DMS114 treated with DMSO at 0.1 percent for 48 hours (cell line): ENCODE data around the gene PGP.
A peak's percentile ranks its signal among the peaks of the same experiment; 100 is the strongest.
"Not testable (repeated sequence)": the region's sequence is repeated elsewhere in the genome, so short reads cannot be mapped to it uniquely, and the experiment has no call there.

Source experiments
- DNase-seq: peaks from one replicate; lab custom pipeline; 2025; ENCODE audit not compliant: unreplicated experiment; lab: John Stamatoyannopoulos, UW

PGP gene, protein sequence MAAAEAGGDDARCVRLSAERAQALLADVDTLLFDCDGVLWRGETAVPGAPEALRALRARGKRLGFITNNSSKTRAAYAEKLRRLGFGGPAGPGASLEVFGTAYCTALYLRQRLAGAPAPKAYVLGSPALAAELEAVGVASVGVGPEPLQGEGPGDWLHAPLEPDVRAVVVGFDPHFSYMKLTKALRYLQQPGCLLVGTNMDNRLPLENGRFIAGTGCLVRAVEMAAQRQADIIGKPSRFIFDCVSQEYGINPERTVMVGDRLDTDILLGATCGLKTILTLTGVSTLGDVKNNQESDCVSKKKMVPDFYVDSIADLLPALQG

DNA sequence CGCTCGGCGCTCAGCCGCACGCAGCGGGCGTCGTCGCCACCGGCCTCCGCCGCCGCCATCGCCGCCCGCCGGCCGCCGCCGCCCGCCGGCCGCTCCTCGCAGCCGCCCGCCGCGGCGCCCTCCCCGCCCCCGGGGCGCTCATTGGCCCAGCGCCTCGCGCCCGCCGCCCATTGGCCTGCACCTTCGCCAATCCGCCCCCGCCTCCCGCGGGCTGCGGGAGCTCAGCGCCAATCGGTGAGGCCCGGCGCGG, at the start of gene PGP:
TSS of gene PGP (minus strand) at position 122 of the 250 bp plus-strand sequence. CDS start at position 59, 63 bp downstream.
- no peak for DNase-seq

DNA sequence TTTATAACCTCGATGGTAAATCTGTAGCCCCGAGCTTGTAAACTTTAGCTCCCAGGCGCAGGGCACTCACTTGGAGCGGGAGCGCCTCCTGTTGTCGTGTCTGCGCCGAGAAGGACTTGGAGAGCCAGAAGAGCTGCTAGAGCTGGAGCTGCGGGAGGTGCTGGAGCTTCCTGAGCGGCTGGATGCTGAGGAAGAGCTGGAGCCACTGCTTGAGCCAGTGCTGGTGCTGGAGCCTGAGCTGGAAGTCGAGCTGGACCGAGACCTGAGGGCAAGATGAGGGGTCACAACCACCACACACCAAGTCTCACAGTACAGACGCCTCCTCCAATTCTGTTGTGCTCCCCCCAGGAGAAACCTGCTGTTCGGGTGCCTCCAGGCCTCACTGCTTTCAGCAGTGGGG, 48.4 kb upstream of the PGP start:
- not testable (repeated sequence) for DNase-seq

DNA sequence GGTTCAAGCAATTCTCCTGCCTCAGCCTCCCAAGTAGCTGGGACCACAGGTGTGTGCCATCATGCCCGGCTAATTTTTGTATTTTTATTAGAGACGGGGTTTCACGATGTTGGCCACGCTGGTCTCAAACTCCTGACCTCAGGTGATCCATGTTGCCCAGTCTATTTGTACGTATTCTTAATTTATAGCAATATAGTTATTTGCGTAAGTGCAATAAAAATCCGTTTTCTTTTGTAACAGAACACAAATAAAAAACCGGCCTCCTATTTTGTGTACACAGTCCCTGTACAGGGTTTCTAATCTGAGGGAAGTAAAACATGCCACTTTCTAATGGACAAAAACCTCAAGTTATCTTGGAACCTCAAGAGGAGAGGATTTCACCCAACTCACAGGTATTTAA, 45.6 kb upstream of the PGP start:
- DNase-seq = no peak

DNA sequence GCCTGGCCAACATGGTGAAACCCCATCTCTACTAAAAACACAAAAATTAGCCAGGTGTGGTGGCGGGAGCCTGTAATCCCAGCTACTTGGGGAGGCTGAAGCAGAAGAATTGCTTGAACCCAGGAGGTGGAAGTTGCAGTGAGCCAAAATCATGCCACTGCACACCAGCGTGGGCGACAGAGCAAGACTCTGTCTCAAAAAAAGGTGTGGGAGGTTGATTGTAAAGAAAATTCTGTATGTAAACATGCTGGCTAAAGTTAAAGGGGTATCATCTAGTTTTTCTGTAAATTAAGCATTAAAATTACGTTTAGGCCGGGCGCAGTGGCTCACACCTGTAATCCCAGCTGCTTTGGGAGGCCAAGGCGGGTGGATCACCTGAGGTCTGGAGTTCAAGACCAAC, 43.9 kb upstream of the PGP start:
- DNase-seq = not testable (repeated sequence)

DNA sequence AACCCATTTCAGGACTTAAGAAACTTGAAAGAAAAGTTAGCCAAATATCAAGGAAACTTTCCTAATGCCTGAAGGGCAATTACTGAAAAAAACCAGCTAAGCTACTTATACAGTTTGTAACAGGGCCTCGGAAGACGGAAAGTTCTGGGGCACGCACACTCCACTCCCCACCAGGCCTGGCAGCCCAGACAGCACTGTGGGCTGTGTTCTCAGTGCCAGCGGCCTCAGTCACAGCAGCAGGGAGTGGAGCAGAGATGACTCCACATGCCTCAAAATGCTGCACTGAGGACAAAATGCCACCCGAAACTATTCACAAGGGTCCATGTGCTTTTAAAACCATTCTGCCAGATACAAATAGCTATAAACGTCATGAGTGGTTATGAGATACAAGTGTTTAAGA, 43.1 kb upstream of the PGP start:
- DNase-seq = no peak

DNA sequence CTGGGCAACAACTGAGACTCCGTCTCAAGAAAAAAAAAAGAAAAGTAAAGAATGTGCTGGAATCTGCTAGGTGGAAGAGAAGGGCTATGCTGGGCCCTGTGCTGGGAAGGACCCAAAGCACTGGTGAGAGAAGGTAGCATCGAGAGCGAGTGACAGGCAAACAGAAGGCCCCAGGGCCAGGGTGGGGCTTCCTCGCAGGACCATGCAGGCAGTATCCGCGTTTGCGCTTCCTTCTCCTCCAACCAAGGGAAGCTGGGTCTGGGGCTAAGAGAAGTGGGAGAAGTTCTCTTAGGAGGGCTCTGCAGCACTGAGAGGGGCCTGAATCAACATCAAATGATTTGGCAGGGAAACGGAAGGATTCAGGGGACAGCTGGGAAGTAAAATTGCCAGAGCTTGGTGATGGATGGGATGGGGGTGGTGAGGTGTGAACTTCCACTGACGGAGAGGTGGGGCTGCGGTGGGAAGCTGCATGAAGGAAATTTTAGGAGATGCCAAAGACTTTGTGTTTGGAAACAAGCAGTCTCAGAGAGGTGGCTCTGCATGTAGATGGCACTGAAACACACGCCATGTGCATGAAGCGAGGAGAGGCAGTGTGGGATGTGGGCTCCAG, 42.0 kb upstream of the PGP start:
- no peak for DNase-seq

DNA sequence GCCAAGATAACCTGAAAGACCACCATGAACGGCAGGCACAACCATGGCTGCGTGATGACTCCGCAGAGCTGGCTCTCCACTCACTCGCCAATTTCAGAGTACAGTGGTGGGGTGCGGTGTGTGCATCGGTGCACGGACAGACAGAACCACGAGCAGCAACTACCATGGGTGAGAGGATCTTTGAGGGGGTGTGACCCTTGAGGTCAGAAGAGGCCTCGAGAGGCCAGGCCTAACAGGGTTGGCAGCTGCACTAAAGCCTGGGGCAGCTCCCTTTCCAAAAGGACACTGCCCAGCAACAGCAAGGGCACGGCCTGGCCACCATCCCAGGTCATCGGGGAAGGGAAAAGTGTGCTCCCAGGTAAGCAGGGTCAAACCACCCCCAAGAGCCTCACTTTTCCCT, 38.7 kb upstream of the PGP start:
- no peak for DNase-seq

DNA sequence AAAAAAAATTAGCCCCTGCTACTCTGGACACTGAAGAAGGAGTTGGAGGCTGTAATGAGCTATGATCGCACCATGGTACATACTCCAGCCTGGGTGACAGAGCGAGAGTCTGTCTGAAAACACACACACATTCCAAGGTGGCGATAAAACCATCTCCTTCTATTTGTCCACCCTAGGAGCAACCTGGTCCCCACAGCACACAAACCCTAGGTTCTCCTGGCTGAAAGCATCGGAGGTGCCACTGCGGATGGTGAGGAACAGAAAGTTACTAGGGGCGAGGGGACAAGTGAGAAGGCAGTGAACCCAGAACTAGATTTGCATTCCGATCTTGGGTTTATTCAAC, 38.1 kb upstream of the PGP start:
- DNase-seq = no peak

DNA sequence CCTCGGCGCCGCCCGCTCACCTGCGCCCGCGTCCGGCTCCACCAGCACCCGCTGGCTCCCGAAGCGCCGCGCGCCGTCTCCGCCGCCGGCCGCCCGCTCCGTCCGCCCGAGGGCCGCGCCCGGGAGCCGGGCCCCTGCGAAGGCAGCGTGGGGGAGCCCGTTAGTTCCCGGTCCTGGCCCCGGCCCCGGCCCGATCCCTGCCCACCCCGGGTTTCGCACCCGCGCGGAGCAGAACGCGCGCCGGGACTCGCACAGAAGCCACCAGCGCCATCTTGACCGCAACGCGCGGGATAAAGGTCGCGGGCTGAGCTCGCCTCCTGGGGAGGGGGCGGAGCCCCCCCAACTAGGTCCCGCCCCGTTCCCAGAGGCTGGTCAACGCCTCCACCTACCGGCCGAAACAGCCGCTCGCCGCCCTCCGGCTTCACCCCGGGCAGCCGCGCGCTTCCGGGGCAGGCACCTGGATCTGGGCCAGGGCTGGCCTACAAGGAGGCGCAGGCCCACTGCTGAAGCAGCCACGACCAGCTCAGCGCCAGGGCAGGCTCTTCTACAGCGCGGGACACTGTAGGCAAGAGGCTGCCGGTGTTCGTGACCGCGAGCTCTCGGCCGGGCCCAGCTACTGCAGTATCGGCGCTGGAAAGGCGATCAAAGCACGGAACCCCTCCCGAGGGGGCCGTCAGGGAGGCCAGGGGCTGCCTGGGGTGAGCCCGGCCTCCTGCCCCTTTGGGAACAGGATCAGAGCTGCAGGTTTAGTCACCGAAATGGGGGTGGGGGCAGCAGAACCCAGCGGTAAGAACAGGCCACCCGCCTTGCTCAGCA, 36.9 kb upstream of the PGP start, which contains the start of gene ECI1:
TSS of gene ECI1 (minus strand) at position 292 of the 816 bp plus-strand sequence. CDS start at position 271, 21 bp downstream.
- DNase-seq = peak; percentile 69

DNA sequence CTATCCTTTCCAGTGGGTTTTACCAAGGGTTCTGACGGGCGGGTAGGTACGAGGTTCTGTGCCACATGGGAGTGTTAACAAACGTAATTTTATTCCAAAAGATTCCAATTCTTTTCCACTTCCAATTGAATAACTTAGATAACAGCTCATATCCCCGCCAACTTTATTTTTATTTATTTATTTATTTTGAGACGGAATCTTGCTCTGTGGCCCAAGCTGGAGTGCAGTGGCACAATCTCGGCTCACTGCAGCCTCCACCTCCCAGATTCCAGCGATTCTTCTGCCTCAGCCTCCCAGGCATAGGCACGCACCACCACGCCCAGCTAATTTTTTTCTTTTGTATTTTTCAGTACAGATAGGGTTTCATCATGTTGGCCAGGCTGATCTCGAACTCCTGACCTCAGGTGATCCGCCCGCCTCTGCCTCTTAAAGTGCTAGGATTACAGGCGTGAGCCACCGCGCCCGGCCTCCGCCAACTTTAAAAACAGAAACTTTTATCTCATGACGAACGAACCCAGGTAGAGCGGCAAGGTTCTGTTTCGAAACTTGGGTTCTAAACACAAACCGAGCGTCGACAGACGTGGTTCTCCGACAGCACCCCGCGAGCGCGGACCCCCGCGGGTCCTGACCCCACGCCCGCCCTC, 36.1 kb upstream of the PGP start:
- no peak for DNase-seq

DNA sequence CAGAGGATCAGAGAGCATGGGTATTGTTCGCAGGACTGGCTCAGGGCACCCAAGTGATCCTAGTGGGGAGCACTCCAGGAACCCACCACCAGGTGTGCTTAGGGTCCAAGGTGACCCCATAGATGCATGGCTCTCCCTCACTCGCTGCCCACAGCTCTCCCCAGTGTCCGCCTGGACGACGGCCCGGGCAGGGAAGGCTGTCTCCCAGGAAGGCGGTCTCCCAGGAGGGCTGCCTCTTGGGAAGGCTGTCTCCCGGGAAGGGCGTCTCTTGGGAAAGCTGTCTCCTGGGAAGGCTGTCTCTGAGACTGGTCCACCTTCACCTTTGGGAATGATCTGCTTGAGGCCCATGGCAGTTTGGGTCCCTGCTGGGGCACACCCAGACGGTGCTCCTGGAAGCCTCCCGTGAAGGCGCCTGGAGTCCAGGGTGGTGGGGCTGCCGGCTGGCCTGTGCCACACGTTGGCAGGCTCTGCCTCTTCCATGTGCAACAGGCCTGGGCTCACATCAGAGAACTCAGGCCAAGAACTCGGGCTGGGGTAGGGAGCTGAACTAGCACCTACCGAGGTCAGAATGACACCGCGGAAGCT, 31.8 kb upstream of the PGP start:
- DNase-seq = no peak

DNA sequence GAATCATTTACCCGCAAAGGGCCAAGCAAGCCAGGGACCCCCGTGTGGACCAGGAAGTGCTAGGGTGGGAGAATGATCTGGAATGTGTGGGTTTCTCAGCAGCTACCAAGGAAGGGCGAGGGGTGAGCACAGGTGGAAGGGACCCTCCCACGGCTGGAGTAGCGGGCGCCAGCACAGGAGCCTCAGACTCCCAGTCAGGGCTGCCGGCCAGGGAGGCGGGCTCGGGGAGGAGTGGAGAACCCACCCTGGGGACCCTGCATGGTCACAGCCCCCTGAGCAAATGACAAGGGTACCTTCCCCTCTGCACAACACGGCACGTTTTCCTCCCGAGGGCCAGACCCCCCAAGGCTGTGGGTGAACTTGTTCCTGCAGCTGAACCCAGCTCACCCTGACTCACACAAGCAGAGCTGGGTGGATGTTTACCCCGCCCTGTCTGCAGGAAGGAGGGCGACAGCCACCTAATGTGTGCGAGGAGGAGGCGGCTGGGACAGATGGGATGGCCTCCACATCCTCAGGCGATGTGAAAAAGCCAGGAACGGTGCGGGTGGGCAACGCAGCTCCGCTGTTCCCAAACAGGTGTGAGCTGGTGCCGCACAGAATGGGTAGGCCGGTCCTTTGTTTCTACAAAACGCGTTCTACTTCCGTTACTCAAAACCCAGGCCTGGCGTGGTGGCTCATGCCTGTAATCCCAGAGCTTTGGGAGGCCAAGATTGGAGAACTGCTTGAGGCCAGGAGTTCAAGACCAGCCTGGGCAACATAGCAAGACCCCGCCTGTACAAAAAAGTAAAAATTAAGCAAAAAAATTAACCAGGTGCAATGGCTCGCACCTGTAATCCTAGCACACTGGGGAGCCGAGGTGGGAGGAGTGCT, 30.5 kb upstream of the PGP start:
- no peak for DNase-seq

DNA sequence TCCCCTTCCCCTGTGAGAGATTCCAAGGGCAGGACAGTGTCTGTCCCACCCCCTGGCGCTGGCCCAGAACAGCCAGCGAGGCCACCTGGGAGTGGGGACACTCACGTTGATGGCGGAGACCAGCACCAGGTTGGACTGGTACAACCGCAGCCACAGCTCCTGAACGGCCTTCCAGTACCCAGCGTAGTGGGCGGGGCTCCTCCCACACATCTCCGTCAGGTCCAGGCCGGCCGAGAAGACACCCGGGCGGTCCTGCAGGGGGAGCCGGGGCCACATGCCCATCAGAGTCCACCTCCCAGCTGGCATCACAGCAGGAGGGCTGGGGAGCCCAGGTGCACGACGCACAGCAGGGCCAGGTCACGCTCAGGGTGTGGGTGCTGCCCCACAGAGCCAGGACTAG, 29.7 kb upstream of the PGP start:
- DNase-seq = no peak

DNA sequence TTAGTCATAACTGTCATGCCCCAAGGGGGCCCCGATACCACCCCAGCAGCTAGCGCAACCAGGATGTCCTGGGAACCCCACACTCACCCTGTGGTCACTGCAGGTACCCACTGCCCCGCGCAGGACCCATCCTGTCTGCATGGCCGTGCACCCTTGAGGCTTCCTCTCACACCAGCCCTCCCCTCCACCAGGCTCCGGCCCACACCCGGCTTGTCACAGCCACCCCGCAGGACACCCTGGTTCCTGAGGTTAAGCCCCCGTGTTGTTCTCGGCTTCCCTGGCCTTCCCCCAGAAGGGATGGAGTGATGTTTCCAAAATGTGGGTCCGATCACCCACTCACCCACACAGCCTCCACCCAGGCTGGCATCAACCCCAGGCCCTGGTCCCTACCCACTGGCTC, 29.1 kb upstream of the PGP start:
- no peak for DNase-seq

DNA sequence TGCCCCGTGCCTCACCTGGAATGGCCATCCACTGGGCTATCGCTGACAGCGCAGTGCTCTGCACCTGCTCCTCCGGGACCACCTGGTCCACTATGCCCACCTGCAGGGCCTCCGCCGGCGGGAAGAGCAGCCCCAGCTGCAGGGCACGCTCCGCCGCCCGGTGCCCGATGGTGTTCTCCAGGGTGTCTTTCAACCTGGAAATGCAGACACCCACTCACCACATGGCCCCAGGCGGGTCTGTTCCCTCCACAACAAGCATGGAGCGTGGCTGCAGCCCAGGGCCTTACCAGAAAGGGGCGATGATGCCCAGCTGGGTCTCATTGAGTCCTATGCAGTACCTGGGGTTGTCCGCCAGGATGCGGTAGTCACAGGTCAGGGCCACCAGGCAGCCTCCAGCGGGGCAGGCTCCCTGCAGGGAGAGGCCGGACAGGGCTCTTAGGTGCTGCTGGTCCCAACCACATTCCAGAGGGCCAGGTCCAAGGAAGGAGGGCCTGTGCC, 28.4 kb upstream of the PGP start:
- no peak for DNase-seq

DNA sequence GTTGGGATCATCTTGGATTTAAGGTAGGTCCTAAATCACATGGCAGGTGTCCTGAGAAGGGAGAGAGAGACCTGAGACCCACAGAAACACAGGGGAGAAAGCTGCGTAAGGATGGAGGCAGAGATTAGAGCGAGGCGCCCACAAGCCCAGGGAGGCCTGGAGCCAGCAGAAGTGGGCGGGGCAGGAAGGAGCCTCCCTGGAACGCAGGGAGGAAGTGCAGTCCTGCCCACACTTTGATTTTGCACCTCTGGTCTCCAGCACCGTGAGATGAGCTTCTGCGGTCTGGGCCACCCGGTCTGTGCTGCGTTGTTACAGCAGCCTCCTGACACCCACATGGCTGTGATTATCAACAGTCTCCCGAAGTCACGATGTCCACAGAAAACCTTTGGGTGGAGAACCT, 28.0 kb upstream of the PGP start:
- DNase-seq = no peak

DNA sequence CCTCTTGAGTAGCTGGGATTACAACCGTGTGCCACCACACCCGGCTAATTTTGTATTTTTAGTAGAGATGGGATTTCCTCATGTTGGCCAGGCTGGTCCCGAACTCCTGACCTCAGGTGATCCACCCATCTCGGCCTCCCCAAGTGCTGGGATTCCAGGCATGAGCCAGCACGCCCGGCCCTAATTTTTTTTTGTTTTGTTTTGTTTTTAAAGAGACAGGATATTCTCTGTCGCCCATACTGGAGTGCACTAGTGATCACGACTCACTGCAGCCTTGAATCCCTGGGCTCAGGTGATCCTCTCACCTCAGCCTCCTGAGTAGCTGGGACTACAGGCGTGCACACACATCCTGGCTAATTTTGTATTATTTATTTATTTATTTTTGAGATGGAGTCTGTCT, 25.7 kb upstream of the PGP start:
- not testable (repeated sequence) for DNase-seq

DNA sequence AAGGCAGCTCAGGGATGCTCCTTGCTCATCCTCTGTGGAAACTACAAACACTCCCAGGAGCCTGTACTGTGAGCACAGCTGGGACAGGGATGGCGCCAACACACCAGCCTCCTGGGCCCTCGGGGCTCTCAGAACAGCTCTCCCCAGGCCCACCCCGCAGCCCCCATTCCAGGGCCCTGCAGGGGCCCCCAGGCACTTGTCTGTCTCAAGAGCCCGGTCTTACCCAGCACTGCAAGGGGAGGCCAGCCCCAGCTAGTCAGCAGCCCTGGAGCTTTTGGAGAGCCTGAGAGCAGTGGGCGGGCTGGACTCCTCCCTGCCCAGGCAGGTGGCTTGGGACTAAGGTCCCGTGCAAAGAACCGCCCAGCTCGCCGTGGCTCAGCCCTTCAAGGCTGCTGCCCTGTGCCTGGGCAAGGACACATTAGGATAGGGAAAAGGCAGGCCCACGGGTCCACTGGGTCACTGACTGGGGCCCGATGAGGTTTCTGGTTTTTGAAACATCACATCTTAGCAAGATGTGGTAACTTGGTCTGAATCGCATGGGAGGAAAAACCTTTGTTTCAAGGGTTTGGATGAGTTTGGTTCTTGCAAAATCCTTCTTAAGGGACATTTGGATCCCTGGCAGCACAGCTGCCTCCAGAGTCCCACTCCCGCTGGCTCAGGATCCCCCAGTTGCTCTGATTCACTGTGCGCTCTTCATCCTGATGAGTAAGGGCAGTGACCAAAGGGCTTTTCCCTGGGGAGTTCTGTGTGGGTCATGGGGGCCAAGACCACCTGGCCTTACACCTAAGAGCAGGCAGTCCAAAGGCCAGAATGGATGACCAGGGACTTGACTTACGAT, 24.4 kb upstream of the PGP start:
- DNase-seq = no peak

DNA sequence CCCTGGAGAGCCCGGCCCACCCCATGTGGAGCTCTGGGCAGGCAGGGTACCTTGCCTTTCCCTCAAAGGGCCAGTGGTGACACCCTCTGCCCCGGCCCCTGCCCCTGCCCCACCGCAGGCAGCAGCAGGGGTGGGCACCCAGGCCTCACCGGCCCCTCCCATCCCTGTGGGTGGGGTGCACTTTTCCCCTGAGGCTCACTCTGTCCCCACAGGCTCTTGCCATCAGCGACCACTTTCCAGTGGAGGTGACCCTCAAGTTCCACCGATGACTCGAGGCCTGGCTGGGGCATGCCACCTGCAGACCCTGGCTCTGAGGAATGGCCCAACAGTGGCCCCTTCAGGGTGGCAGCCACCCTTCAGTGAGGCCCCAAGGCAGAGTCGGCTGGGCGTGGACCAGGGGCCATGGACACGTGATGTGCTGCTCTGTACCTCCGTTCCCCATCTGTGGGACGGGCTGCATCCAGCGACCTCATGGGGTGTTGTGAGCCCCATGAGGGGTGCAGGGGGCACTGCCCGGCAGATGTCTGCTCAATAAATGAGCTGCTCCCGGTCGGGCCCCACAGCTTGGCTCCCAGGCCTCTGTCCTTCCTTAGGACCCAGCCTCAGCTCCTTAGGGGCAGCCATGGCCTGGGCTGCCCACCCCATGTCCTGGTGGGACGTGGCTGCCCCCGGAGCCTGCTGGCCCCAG, 23.7 kb upstream of the PGP start:
- DNase-seq = no peak
